Hepatic stellate cell (primary cell): ENCODE results near the gene LMAN1L.
A peak's percentile ranks its signal among the peaks of the same experiment; 100 is the strongest.

ENCODE experiments used
- DNase-seq: peaks from one replicate; pipeline ENCODE4 v3.0.0; 2011; ENCODE audit warnings: low spot score

LMAN1L gene

DNA sequence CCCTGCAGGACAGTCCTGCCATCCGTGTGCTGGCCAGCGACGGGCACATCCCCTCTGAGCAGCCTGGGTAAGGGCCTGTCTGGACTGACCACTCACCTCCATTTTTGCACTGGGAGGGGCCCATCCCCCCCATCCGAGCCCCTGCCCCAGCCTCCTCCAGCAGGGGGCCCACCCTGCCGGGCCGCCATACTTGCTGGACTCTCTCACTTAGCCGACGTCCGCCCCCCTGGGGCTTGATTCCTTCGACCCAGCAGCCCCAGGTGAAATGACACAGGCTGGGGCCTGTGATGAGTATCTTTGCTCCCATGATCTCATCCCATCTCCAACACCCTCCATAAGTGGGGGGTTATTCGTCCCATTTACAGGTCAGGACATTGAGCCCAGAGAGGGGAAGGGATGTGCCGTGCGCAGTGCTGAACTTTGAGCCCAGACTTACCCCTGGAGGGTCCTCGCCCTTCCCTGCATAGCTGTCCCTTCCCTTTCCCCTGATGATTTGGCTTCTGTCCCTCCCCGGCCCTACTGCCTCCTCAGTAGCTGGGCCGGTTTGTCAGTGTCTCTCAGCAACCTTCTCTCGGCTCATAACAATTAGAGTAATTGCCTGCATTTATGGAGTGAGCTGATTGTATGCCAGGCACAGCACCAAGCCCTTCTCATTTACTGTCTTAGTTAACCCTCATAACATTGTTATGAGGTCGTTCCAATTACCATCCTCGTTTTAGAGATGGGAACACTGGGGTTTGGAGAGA, 4.2 kb downstream of the LMAN1L start:
- DNase-seq = no peak

DNA sequence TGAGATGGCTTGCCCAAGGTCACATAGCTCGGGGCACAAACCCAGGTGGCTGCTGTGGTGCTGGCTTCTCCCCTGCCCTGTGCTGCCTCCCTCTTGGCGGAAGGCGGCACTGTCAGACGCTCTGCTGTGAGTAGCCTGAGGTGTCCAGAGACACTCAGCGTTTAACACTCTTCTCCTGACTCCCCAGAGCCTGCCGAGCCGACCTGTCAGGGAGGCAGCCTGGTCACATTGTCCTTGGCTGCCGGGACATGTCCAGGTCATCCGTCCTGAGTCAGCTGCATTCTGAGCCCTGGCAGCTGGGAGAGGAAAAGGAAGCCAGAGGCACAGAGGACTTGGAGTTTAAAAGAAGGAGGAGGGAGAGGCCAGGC, 4.7 kb downstream of the LMAN1L start:
- peak; percentile 57 for DNase-seq

DNA sequence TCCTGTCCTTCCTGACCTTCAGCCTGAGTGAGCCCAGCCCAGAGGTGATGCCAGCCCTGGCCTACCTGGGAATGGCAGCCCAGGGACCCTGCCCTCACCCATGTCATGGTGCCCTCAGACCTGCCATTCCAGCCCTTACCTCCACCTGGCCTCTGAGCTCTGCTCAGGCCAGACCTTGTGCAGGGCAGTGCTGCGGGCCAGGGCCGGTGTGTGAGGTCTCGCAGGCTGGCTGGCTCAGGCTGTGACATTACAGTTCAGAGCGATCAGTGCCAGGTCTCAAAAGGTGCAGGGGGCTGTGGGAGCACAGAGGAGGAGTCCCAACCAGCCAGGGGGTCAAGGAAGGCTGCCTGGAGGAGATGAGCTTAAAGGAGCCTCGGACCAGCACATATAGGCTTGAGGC, 7.4 kb downstream of the LMAN1L start:
- DNase-seq = no peak

DNA sequence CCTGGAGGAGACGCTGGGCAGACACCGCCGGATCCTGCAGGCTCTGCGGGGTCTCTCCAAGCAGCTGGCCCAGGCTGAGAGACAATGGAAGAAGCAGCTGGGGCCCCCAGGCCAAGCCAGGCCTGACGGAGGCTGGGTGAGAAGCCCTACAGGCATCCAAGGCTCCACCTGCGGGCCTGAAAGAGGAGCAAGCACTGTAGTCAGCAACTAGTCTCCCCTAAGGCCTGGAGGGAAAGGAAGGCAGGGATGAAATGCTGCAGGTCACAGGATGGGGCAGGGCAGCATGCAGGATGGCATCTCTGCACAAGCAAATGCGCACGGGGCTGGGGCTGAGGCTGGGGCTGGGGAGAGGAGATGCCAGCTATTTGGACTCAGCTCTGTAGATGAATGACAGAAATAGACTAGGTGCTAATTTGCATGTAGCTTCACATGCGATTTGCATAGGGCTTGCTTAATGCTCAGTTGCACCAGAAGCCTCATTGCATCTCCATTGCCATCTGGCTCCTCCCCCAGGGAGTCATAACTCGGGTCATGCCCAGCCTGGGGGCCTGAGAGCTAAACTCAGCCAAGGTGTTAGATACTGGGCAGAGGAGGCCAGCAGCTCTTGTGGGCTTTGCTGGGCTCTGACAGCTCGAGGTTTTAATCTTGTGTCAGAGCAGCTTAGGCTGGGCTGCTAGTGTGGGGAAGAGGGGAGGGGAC, 8.6 kb downstream of the LMAN1L start:
- DNase-seq = no peak

DNA sequence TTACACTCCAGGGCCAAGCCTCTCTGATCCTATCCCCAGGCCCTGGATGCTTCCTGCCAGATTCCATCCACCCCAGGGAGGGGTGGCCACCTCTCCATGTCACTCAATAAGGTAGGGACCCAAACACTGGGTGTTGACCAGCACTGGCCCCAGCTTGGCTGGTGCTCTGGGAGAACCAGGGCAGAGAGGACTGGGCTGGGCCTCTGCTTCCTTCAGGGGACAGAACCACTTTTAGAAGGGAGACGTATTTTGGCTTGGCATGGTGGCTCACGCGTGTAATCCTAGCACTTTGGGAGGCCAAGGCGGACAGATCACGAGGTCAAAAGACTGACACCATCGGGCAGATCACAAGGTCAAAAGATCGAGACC, 9.1 kb downstream of the LMAN1L start:
- no peak for DNase-seq

DNA sequence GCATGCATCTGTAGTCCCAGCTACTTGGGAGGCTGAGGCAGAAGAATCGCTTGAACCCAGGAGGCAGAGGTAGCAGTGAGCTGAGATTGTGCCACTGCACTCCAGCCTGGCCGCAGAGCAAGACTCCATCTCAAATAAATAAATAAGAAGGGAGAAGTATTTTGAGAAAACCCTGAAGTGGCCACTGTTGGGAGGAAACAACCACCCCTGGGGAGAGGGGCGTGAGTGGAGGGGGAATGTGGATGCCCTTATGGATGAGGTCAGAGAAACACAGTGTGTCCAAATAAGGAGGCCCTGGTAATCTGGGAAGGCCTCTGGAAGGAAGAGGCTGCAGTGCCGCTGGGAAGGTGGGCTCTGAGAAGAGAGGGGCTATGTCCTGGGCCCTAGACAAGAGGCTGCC, 9.6 kb downstream of the LMAN1L start:
- no peak for DNase-seq

DNA sequence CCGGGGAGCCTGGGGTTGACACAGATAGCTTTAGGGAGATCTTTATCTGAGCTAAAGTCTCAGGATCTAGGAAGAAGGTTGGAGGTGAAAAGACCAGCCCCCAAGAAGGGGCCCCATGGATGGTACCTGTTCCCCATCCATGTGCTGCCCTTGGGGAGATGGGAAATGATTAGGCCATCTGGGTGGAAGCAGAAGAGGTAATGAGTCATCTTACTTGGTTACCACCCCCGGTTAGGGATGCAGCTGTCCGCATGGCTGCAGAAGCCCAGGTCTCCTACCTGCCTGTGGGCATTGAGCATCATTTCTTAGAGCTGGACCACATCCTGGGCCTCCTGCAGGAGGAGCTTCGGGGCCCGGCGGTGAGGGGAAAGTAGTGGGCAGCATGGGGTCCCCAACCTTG, 10.7 kb downstream of the LMAN1L start:
- DNase-seq = no peak

DNA sequence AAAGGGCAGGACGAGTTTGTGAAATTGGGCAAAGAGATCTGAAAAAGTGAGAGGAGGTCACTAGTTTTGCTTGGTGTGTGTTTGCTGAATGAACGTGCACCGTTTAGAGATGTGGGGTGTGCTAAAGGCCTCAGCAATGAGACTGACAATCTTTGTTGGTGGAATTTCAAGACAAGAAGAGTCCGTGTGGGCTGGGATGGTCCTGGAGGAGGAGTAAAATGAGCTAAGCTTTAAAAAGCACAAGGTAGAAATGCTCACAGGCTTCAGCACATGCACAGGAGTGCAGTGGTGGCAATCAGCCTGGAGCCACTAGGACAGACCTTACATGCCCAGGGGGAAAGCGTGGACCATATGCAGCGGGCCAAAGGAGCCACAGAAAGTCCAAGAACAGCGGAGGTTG, 12.3 kb downstream of the LMAN1L start:
- DNase-seq = no peak

DNA sequence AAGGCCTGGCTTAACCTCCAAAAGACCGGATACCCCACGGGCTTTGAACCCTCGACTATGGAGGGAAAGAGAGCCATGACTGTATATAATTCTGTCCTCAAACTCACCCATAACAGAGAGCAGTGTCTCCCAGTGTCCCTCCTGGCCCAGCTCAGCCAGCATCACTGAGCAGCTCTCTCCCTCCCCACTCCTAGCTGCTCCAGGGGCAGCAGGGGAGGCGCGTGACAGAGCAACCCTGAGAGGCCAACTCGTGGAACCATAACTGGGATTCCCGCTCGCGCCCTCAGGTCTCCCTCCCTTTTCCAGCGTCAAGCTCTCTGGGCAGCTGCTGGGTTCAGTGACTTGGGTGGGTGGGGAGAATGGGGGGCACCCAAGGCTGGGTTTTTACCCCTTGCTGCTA, 13.2 kb downstream of the LMAN1L start:
- DNase-seq = no peak

DNA sequence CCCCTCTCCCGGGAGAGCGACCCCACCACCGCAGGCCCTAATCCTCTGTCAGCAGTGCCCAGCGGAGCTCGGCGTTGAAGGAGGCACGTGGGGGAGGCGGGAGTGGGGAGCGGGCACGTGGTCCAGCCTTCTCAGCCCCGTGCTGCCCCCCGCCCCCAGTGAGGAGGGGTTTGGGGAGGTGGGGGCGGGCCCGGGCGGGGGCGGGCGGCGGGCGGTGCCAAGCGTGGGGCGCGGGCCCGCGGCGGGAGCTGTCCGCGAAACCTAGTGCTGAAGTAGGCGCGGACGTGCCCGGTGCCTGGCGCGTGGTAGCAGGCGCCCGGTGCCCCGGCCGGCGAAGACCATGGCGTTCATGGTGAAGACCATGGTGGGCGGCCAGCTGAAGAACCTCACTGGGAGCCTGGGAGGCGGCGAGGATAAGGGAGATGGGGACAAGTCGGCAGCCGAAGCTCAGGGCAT, 13.8 kb downstream of the LMAN1L start, which contains the start of gene CPLX3:
CPLX3 (plus strand) TSS at position 264 of the 456 bp plus-strand sequence; CDS start at position 341, 77 bp downstream.
- DNase-seq = peak; percentile 45

DNA sequence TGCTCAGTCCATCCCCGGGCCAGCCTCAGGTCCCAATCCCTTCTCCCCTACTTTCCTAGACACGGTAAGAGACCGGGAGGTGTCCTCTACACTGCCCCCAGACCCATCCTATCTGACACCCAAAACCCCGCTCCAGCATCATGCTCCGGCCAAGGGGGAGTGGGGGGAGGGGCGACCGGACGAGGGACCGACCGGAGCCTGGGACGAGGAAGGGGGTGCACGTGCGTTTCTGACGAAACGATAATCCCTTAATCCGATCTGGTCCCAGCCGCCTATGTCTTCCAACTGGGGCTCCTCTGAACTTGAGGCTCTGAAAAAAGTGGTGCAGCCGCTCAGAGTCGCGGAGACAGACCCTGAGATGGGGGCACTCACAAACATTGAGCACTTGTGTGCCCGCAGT, 14.3 kb downstream of the LMAN1L start:
- DNase-seq = no peak

DNA sequence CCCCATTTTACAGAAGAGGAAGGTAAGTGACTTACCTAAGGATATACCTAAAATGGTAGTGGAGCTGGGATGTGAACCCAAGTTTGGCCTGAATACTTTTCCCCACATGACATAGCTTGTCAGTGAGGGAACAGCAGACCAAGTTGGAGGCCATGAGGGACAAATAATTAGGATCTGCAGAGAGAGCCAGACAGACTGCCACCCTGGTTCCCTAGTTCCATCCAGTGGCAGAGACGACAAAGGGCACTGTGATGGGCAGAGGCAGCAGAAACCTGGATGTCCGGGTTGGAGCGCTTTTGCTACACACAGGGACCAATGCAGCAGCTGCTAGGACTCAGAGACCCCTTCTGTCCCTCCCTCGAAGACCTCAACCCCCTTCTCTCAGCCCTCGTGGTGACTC, 15.0 kb downstream of the LMAN1L start:
- DNase-seq = no peak

DNA sequence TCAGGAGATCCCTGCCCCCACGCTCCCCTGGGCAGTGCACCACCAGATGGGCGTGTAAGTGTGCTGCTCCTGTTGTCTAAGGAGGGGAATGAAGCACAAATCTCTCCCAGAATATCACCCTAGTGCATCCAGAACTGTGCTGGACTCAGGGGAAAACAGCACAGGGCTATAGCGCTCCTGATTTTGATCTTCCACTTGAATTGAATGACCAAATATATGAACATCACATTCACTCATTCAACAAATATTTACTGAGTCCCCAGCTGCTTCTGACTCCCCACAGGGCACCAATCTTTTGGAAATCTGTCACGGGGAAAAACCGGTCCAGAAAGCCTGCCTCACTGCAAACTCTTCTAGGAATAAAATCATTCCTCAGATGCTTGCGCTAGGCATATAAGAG, 16.2 kb downstream of the LMAN1L start:
- DNase-seq = no peak

DNA sequence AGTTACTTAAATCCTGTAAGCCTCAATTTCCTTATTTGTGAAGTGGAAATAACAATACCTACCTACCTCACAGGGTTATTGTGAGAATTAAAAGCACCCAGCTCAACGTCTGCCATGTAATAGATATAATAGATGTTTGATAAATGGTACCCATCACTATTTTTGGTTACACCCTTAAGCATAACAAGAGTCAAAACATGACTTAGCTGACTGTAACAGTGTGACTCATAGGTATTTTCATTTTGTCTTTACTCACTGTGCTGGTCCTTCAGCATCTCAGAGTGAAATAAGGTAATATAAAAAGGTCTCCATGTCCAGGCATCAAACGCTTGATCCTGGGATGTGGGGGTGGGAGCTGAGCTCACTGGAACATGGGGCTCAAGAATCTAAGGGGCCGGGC, 16.9 kb downstream of the LMAN1L start:
- peak; percentile 76 for DNase-seq

DNA sequence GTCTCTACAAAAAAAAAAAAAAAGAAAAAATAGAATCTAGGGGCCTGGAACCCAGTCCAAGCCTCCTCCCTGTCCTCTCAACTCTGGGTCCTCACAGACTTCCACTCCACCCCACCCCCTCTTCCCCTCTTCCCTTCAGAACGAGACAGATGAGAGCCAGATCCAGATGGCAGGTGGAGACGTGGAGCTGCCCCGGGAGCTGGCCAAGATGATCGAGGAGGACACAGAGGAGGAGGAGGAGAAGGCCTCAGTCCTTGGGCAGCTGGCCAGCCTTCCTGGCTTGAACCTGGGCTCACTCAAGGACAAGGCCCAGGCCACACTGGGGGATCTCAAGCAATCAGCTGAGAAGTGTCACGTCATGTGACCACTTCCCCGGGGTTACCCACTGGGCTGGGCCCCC, 17.4 kb downstream of the LMAN1L start:
- DNase-seq = no peak

DNA sequence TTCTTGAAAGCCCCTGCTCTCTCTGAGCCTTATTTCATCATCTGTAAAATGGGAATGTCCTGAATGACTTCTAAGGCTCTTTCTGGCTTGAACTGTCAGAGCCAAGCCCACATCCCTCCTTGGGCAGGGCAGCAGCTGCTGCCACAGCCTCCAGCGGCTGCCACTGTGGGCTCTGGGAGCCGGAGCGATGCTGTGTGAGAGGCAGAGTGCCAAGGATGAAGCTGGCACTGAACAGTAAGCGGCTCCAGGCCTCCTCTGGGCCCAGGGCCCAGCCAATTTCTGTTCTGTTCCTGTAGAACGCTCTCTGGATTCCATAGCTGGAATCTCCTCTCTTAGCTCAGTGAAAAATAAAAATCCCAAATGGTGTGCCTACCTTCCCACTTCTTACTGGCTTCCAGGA, 18.2 kb downstream of the LMAN1L start:
- no peak for DNase-seq

DNA sequence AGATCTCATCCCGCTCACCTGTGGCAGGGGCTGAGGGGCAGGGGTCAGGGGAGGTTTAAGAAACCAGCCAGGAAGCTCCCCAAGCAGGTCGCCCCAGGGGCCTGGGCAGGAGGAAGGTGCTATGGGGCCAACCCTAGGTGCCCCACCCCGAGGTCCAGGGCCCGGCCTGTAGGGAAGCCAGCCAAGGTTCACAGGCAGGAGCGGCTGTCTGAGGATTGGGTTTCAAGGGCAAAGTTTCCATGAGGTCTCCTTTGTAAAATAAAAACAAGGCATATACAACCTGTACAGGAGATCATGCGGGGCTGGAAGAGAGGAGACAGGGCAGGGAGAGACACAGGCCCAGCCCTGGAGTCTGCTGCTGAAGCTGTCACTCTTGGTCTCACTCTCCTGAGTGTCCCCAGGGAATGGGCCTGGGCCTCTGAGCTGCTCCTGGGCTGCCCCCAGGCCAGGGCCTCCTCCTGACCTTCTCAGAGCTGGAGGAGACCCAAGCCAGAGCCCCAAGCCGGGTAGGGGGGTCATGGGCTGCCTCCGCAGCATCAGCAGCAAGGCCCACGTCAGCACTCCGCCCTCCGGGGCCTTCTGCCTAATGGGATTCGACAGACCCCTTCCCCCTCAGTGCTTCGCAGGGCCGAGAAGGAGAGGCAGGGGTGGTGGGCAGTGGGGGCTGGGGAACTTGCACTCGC, 19.3 kb downstream of the LMAN1L start:
- no peak for DNase-seq

DNA sequence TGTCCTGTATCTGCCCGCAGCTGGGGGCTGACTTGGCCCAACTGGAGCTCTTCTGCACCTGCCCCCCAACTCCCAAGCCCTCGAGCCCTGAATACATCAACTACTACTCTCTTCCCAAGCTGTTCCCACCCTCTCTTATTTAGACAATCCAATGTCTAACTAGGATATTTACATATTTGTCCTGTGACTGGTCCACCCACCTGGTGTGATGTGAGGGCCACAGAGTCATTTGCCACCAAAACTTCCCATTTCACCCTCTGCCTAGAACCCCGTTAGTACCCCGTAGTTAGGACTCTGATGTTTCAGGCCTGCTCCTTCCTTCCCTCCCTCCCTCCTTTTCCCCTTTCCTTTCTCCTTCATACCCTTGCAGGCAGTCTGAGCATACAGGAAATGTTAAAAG, 20.2 kb downstream of the LMAN1L start:
- DNase-seq = no peak

DNA sequence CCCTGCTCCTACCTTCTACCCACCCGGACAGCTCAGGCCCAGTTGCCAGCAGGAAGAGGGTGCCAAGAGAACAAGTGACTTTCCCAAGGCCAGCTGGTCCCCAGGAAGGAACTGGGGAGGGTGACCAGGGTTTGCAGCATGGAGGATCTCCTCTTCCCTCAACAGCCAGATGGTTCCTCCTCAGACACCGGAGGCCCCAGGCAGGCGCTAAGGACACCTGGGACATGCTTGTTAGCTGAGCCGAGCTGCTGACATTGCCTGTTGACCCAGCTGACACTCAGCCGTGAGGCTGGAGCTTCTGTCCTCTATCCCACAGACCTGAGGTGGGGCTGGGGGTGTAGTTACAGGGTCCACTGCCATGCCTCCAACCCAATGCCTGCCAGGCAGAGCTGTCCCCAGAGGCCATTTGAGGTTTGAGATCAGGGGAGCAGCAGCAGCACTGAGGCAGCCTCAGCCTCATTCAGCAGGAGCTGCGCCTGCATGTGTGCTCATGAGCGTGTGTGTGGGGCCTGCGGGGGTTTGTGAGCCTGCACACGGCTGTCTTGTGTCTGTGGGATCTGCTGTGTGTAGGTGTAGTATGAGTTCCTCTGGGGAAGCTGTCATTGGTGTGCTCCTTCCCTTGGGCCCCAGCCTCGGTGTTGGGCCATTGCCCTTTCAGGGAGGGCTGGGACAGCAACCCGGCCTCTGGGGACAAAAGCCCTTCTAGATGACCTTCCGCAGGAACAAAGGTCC, 20.9 kb downstream of the LMAN1L start:
- DNase-seq = no peak

DNA sequence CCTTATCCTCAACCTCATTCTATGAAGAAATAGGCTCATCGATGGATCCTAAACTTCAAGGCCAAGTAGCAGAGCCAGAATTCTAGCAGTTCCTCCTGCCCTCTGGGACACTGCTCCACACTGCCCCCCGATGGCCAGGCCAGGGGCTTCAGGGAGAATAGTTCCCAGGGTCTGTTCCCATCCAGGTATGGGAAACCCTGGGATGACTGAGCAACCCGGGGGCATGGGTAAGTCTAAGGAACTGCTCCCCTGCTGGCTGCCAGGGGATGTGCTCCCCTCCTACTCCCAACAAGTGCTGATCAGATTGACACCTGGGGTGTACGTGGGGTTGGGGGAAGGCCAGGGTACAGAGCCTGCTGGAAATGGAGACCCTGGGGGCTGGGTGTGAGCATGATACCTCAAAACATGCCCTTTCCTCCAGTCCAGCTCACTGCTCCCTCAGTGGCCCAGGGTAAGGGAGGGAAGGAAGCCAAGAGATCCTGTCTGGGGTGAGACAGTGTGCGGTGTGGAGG, 22.7 kb downstream of the LMAN1L start:
- DNase-seq = peak; percentile 86

DNA sequence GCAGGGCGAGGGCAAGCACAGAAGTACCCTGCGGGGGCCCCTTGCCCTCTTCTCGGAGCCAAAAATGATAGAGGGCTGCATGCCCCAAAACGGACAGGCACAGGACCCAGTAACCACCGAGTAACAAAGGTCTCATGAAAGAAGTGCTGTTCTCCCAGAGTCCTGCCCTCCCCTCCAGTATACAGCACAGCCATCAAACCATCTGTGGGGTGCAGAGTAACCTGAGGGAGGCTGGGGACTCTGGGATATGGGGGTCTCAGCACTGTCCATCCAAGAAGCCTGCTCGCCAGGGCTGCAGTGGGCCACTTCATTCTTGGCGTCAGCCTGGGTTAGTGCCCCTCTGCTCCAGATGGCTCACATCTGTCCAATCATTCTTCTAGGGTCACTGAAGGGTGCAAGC, 24.2 kb downstream of the LMAN1L start:
- peak; percentile 4 for DNase-seq

DNA sequence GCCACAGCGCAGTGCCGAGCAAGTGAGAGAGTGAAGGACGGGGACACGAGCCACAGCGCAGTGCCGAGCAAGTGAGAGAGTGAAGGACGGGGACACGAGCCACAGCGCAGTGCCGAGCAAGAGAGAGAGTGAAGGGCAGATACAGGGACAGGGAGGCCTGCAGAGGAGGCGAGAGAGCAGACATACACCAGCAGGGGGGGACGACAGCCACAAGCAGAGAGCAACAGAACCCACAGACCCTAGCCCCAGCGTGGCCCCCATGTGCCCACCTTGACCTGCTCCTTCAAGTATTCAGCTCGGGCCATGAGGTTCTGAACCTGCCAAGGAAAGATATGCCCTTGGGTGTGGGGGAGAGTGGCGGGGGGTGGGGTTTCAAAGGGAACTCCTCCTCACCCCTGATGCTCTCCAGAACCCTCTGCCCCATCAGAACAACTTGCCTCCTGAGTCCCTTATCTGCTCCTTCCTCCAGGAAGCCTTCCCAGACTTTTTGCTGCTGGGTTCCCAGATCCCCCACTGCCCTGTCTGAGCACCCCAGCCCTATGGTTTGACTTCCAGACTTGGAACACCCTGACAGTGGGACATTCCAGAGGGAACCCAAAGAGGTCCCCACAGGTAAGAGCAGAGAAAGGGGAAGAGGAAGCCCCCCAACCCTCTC, 25.0 kb downstream of the LMAN1L start:
- peak; percentile 5 for DNase-seq
